ENCODE results near the gene MACC1. TPM values are rescaled to one million over a fixed set of nuclear protein-coding genes. Genes with fewer than 3 reads are reported as not detected.

The MACC1 gene
- total RNA-seq, 1 donor from 2014 or later = not detected

DNA sequence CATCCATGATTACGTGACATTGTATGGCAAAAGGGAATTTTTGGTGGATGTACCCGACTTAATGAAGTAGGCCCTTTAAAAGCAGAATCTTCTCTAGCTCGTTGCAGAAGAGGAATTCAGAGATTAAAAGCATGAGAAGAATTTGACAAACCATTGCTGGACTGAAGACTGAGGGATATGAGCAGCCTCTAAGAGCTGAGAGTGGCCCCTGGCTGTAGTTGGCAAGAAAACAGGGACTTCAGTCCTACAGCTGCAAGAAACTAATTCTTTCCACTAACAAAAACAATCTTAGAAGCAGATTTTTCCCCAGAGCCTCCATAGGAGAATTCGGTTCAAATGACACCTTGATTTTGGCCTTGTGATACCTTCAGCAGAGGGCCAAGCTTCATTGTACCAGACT is 34.1 kb downstream of the MACC1 start:
- Histone ChIP-seq H3K4me3 (ENCODE audit: low read length in 3 of 3) (no peak overlapping the region), H3K27ac (ENCODE audit: low read depth, low read length) (no peak overlapping the region), H3K36me3 (ENCODE audit: control insufficient read depth in 3 of 3, insufficient read depth in 3 of 3, low read length in 3 of 3) (no peaks in the 10 kb centered on the region), H3K9ac (ENCODE audit: low read depth in 1 of 3, low read length in 3 of 3) (no peak overlapping the region), H3K4me1 (ENCODE audit: control insufficient read depth in 3 of 3, insufficient read depth in 3 of 3, low read length in 3 of 3) (no peaks in the 10 kb centered on the region), H3K9me3 (ENCODE audit: control insufficient read depth in 3 of 3, low read length in 3 of 3) (no peaks in the 10 kb centered on the region), H3K27me3 (ENCODE audit: control insufficient read depth in 3 of 3, insufficient read depth in 3 of 3, low read length in 3 of 3) (no peaks in the 10 kb centered on the region)

DNA sequence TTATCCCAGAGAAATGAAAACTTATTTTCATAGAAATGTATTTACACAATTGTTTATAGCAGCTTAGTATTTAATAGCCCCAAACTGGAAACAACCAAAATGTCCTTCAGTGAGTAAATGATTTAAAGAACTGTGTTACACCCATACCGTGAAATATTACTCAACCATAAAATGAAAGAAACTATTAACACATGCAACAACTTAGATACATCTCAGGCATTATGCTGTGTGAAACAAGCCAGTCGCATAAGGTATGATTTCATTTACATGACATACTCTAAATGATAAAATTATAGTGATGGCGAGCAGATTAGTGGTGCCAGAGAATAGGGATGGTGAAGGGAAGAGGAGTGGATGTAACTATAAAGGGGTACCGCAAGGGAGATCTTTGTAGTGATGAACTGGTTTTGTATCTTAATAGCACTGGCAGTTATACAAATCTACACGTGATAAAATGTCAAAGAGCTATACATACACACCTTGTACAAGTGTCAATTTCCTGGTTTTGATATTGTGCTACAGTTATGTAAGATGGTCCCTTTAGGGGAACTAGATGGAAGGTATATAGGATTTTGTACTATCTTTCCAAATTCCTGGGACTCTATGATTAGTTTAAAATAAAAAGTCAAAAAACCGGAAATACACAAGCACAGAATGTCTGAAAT is 40.5 kb downstream of the MACC1 start:
- H3K9me3 ChIP-seq (ENCODE audit: control insufficient read depth in 3 of 3, low read length in 3 of 3) = no peaks in the 10 kb centered on the region
- no peak overlapping the region for H3K4me3 ChIP-seq (ENCODE audit: low read length in 3 of 3)
- no peak overlapping the region for H3K27ac ChIP-seq (ENCODE audit: low read depth, low read length)
- no peaks in the 10 kb centered on the region for H3K27me3 ChIP-seq (ENCODE audit: control insufficient read depth in 3 of 3, insufficient read depth in 3 of 3, low read length in 3 of 3)
- H3K36me3 ChIP-seq (ENCODE audit: control insufficient read depth in 3 of 3, insufficient read depth in 3 of 3, low read length in 3 of 3) = no peaks in the 10 kb centered on the region
- no peak overlapping the region for H3K9ac ChIP-seq (ENCODE audit: low read depth in 1 of 3, low read length in 3 of 3)
- no peaks in the 10 kb centered on the region for H3K4me1 ChIP-seq (ENCODE audit: control insufficient read depth in 3 of 3, insufficient read depth in 3 of 3, low read length in 3 of 3)

DNA sequence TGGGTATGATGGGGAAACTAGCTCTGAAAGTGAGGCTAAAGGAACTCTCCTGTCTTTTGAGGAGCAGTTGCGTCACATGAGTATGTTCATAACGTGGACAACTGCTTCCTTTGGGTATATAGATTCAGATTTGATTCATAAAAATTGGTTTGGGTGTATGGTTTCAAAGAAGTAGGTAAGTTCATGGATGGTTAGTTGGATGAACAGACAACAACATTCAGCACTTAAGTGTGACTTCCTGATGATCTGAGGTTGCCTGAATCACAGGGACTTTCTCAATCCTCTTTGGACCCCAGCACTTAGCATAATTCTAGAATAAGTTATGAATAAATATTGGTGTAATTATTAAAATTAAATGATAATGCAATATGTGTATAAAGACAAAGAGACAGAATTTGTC is 43.4 kb downstream of the MACC1 start:
- no peak overlapping the region for H3K9ac ChIP-seq (ENCODE audit: low read depth in 1 of 3, low read length in 3 of 3)
- H3K4me3 ChIP-seq (ENCODE audit: low read length in 3 of 3) = no peak overlapping the region
- H3K4me1 ChIP-seq (ENCODE audit: control insufficient read depth in 3 of 3, insufficient read depth in 3 of 3, low read length in 3 of 3) = no peaks in the 10 kb centered on the region
- H3K9me3 ChIP-seq (ENCODE audit: control insufficient read depth in 3 of 3, low read length in 3 of 3) = no peaks in the 10 kb centered on the region
- no peaks in the 10 kb centered on the region for H3K27me3 ChIP-seq (ENCODE audit: control insufficient read depth in 3 of 3, insufficient read depth in 3 of 3, low read length in 3 of 3)
- H3K27ac ChIP-seq (ENCODE audit: low read depth, low read length) = no peak overlapping the region
- H3K36me3 ChIP-seq (ENCODE audit: control insufficient read depth in 3 of 3, insufficient read depth in 3 of 3, low read length in 3 of 3) = no peaks in the 10 kb centered on the region

DNA sequence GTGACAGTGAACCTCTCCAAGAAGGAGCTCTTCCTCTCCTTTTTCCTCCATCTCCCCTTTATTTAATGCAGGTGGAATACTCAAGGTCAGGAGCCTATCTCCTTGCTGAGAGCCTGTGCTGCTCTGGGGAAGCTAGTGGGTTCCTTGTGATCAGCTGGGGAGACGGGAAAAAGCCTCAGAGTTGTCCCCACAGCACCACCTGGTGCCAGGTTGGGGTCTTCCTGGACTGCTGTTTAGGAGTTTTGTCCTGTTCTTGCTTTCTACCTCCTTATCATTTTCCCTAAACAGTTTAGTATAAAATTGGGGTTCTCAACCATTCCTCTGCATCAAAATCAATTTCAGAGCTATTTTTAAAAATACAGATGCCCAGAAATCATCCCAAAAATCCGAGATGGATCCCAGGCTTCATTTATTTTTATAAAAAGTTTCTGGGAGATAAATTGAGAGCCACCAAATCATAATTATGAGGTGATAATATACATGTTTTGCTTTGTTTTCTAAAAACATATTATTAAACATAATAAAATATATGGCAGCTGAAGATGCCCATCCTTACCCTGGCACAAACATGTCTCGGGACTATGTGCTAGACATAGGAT is 44.3 kb downstream of the MACC1 start:
- no peak overlapping the region for H3K9ac ChIP-seq (ENCODE audit: low read depth in 1 of 3, low read length in 3 of 3)
- H3K27me3 ChIP-seq (ENCODE audit: control insufficient read depth in 3 of 3, insufficient read depth in 3 of 3, low read length in 3 of 3) = no peaks in the 10 kb centered on the region
- H3K4me1 ChIP-seq (ENCODE audit: control insufficient read depth in 3 of 3, insufficient read depth in 3 of 3, low read length in 3 of 3) = no peaks in the 10 kb centered on the region
- H3K9me3 ChIP-seq (ENCODE audit: control insufficient read depth in 3 of 3, low read length in 3 of 3) = no peaks in the 10 kb centered on the region
- H3K27ac ChIP-seq (ENCODE audit: low read depth, low read length) = no peak overlapping the region
- no peak overlapping the region for H3K4me3 ChIP-seq (ENCODE audit: low read length in 3 of 3)
- H3K36me3 ChIP-seq (ENCODE audit: control insufficient read depth in 3 of 3, insufficient read depth in 3 of 3, low read length in 3 of 3) = no peaks in the 10 kb centered on the region

DNA sequence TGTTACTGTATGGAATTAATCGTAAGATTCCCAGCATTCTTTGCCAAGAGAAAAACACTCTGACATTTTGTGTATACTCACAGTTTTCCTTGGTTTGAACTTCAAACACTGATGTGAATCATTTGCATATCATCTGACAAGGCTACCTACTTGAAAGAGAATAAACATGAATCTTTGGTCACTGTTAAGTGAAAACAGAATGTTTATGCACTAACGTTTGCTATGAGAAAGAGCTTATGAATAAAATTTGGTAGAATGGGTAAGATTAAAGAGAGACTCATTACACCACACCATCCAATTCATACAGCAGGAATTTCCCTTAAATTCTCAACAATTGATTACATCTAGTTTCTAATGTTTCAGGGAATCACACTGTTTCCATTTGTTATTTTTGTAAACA is 46.6 kb downstream of the MACC1 start:
- no peaks in the 10 kb centered on the region for H3K9me3 ChIP-seq (ENCODE audit: control insufficient read depth in 3 of 3, low read length in 3 of 3)
- no peaks in the 10 kb centered on the region for H3K36me3 ChIP-seq (ENCODE audit: control insufficient read depth in 3 of 3, insufficient read depth in 3 of 3, low read length in 3 of 3)
- H3K27me3 ChIP-seq (ENCODE audit: control insufficient read depth in 3 of 3, insufficient read depth in 3 of 3, low read length in 3 of 3) = no peaks in the 10 kb centered on the region
- no peak overlapping the region for H3K27ac ChIP-seq (ENCODE audit: low read depth, low read length)
- no peaks in the 10 kb centered on the region for H3K4me1 ChIP-seq (ENCODE audit: control insufficient read depth in 3 of 3, insufficient read depth in 3 of 3, low read length in 3 of 3)
- H3K9ac ChIP-seq (ENCODE audit: low read depth in 1 of 3, low read length in 3 of 3) = no peak overlapping the region
- no peak overlapping the region for H3K4me3 ChIP-seq (ENCODE audit: low read length in 3 of 3)

DNA sequence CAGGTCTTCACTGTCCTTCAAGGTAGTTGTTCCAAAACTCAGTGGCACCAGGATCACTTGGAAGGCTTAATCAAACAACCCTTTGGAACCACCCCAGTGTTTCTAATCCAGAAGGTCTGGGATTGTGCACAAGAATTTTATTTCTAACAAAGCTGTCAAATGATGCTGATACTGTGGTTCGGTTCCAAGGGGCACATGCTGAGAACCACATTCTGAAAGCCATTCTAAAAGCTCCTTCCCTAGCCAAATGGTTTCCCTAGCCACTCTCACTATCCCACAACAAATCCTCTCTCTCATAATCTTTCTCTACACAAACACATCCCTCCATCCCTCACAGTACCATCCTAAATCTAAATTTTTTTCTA is 52.1 kb downstream of the MACC1 start:
- no peaks in the 10 kb centered on the region for H3K9me3 ChIP-seq (ENCODE audit: control insufficient read depth in 3 of 3, low read length in 3 of 3)
- H3K4me1 ChIP-seq (ENCODE audit: control insufficient read depth in 3 of 3, insufficient read depth in 3 of 3, low read length in 3 of 3) = peaks cover 0 to 3% (median 0%) of the 10 kb centered on the region in 3 donors
- no peak overlapping the region for H3K27ac ChIP-seq (ENCODE audit: low read depth, low read length)
- H3K4me3 ChIP-seq (ENCODE audit: low read length in 3 of 3) = no peak overlapping the region
- no peaks in the 10 kb centered on the region for H3K27me3 ChIP-seq (ENCODE audit: control insufficient read depth in 3 of 3, insufficient read depth in 3 of 3, low read length in 3 of 3)
- no peaks in the 10 kb centered on the region for H3K36me3 ChIP-seq (ENCODE audit: control insufficient read depth in 3 of 3, insufficient read depth in 3 of 3, low read length in 3 of 3)
- H3K9ac ChIP-seq (ENCODE audit: low read depth in 1 of 3, low read length in 3 of 3) = no peak overlapping the region

DNA sequence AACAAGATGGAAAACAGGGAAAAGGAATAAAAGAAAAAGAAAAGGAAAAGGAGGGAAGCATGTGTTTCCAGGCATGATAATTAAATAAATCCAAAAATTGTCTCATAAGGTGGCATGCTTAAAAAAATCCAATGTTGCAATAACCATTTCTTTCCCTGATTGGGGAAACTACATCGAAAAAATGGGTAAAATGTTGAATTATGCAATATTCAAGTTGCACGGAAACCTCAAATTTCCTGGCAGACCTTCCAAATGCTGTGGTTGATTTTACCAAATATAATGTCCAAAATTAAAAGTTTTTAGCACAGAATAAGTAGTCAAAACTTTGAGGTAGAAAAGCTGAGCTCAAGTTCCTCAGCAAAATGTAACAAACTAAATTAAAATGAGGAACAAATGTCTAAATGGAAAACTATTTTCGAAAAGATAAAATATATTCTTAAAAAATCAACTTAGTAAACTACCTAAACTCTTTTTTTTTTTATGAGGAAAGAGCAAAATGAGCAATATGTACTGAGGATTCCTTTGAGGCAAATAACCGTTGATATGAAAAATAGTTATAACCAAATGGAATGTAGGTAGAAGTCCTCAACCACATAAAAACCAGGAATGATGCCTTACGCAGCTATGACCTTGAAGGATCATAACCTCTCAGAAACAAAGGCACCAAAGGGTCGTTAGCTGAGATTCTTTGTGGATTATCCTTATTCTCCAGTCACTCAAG is 52.6 kb downstream of the MACC1 start:
- Histone ChIP-seq H3K9me3 (ENCODE audit: control insufficient read depth in 3 of 3, low read length in 3 of 3) (no peaks in the 10 kb centered on the region), H3K4me1 (ENCODE audit: control insufficient read depth in 3 of 3, insufficient read depth in 3 of 3, low read length in 3 of 3) (peaks cover 0 to 3% (median 0%) of the 10 kb centered on the region in 3 donors), H3K36me3 (ENCODE audit: control insufficient read depth in 3 of 3, insufficient read depth in 3 of 3, low read length in 3 of 3) (no peaks in the 10 kb centered on the region), H3K4me3 (ENCODE audit: low read length in 3 of 3) (no peak overlapping the region), H3K27me3 (ENCODE audit: control insufficient read depth in 3 of 3, insufficient read depth in 3 of 3, low read length in 3 of 3) (no peaks in the 10 kb centered on the region), H3K27ac (ENCODE audit: low read depth, low read length) (no peak overlapping the region), H3K9ac (ENCODE audit: low read depth in 1 of 3, low read length in 3 of 3) (no peak overlapping the region)

DNA sequence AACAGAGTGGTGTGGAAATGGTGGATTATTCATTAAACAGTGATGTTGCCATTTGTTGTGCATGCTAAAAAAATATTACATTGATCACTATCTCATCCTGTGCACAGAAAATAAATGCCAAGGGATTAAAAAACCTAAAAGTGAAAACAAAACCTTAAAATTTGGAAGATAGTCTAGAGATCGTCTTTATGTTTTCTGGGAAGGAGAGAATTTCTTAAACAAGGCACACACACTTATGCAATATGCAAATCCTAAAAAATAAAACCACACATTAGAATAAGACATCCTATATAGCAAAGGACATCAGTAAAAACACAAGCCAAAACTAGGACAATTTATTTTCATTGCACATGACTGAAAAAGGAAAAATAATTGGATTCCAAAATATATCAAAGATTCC is 54.5 kb downstream of the MACC1 start:
- Histone ChIP-seq H3K9me3 (ENCODE audit: control insufficient read depth in 3 of 3, low read length in 3 of 3) (no peaks in the 10 kb centered on the region), H3K4me1 (ENCODE audit: control insufficient read depth in 3 of 3, insufficient read depth in 3 of 3, low read length in 3 of 3) (peaks cover 0 to 3% (median 0%) of the 10 kb centered on the region in 3 donors), H3K4me3 (ENCODE audit: low read length in 3 of 3) (no peak overlapping the region), H3K27ac (ENCODE audit: low read depth, low read length) (no peak overlapping the region), H3K27me3 (ENCODE audit: control insufficient read depth in 3 of 3, insufficient read depth in 3 of 3, low read length in 3 of 3) (no peaks in the 10 kb centered on the region), H3K9ac (ENCODE audit: low read depth in 1 of 3, low read length in 3 of 3) (no peak overlapping the region), H3K36me3 (ENCODE audit: control insufficient read depth in 3 of 3, insufficient read depth in 3 of 3, low read length in 3 of 3) (no peaks in the 10 kb centered on the region)

DNA sequence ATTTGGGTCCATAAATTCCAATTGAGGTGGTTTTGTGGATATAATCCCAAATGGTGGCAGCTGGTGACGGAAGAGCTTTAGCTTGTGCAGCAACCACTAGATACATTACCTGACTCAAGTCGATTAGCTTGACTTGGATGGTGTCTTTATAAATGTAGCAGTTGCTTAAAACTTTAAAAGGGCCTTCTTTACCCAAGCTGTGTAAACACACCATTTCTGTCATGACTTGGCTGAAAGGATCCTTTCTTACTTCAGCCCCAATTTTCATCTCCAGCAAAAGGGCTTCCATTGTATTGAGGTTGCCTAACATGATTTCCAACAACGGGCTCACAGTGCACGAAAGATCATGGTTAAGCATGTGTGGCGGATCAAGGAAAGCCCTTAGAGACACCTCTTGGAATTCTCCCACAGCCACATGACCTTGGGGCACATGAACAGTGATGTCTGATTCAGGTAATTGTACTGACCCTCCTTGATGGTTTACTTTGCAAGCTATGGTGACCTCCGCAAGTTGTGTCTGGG is 57.9 kb downstream of the MACC1 start:
- no peaks in the 10 kb centered on the region for H3K9me3 ChIP-seq (ENCODE audit: control insufficient read depth in 3 of 3, low read length in 3 of 3)

DNA sequence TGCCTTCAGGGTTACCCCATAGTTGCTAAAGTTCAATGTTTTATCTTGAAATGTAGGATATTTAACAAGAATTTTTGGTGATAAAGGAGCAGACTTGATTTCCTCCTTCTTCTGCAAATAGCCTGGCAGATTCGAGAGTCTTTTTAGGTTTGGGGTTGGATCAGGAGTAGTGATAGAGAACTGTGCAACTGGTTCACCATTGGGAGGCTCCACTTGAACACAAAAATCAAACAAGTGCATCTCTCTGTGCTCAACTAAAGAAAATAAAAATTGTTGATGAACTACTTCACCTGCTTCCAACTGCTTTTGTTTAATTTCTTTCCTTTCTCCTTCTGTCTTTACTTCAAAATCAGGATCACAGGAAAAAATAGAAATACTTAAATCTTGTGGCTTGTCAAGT is 58.5 kb downstream of the MACC1 start:
- Histone ChIP-seq H3K4me1 (ENCODE audit: control insufficient read depth in 3 of 3, insufficient read depth in 3 of 3, low read length in 3 of 3) (no peaks in the 10 kb centered on the region), H3K9ac (ENCODE audit: low read depth in 1 of 3, low read length in 3 of 3) (no peak overlapping the region), H3K27me3 (ENCODE audit: control insufficient read depth in 3 of 3, insufficient read depth in 3 of 3, low read length in 3 of 3) (no peaks in the 10 kb centered on the region), H3K36me3 (ENCODE audit: control insufficient read depth in 3 of 3, insufficient read depth in 3 of 3, low read length in 3 of 3) (no peaks in the 10 kb centered on the region), H3K4me3 (ENCODE audit: low read length in 3 of 3) (no peak overlapping the region), H3K9me3 (ENCODE audit: control insufficient read depth in 3 of 3, low read length in 3 of 3) (no peaks in the 10 kb centered on the region), H3K27ac (ENCODE audit: low read depth, low read length) (no peak overlapping the region)

More for the DNA sequence above, 57.9 kb downstream of the MACC1 start:
- H3K9ac ChIP-seq (ENCODE audit: low read depth in 1 of 3, low read length in 3 of 3) = no peak overlapping the region
- H3K4me1 ChIP-seq (ENCODE audit: control insufficient read depth in 3 of 3, insufficient read depth in 3 of 3, low read length in 3 of 3) = no peaks in the 10 kb centered on the region
- H3K36me3 ChIP-seq (ENCODE audit: control insufficient read depth in 3 of 3, insufficient read depth in 3 of 3, low read length in 3 of 3) = no peaks in the 10 kb centered on the region
- H3K27ac ChIP-seq (ENCODE audit: low read depth, low read length) = no peak overlapping the region
- no peak overlapping the region for H3K4me3 ChIP-seq (ENCODE audit: low read length in 3 of 3)
- no peaks in the 10 kb centered on the region for H3K27me3 ChIP-seq (ENCODE audit: control insufficient read depth in 3 of 3, insufficient read depth in 3 of 3, low read length in 3 of 3)
